GM23248 (cell line): ENCODE results near the gene SH3BGR.

ENCODE experiments used
- EZH2 ChIP-seq: fragments of 200-600 bp; sonication (generic); IDR thresholded peaks from 2 replicates; pipeline ENCODE4 v1.6.1; 2018; ENCODE audit warnings: antibody characterized with exemption, mild to moderate bottlenecking; ENCODE audit not compliant: insufficient read depth, poor library complexity, severe bottlenecking
- EZH2phosphoT487 ChIP-seq: fragments of 200-600 bp; sonication (generic); IDR thresholded peaks from 2 replicates; pipeline ENCODE4 v1.6.1; 2018; ENCODE audit warnings: antibody characterized with exemption, moderate library complexity, mild to moderate bottlenecking, low read depth; ENCODE audit not compliant: insufficient read depth

GRCh38 chr21:39468559-39468958 lies 16.8 kb downstream of the SH3BGR start:
- TF ChIP-seq EZH2 (no peak), EZH2phosphoT487 (no peak)
